Fibroblast of lung (primary cell): ENCODE data around the gene DPEP2. TPM values are rescaled to one million over a fixed set of nuclear protein-coding genes. Genes with fewer than 3 reads are reported as not detected.
"Not testable (repeated sequence)": the region's sequence is repeated elsewhere in the genome, so short reads cannot be mapped to it uniquely, and the experiment has no call there.

Experiments used
- DNase-seq, 2 donors: peaks; one replicate each; pipeline versions ENCODE4 v3.0.0 to v3.0.0-alpha.2; 2010; ENCODE audit warnings: low read depth in 2 of 2
- H2AFZ ChIP-seq: 2 replicates; pipeline ENCODE4 v1.5.1; 2012; ENCODE audit warnings: low read length, control low read depth, inconsistent platforms
- H3K27ac ChIP-seq: 2 replicates; pipeline ENCODE4 v1.5.1; 2011; ENCODE audit warnings: low read length, control low read depth; ENCODE audit not compliant: insufficient read depth
- H3K27me3 ChIP-seq: 2 replicates; pipeline ENCODE4 v1.5.1; 2011; ENCODE audit warnings: mild to moderate bottlenecking, low read length; ENCODE audit not compliant: control insufficient read depth, insufficient read depth
- H3K36me3 ChIP-seq: 2 replicates; pipeline ENCODE4 v1.5.1; 2011; ENCODE audit warnings: low read length; ENCODE audit not compliant: control insufficient read depth, insufficient read depth
- H3K4me1 ChIP-seq: 2 replicates; pipeline ENCODE4 v1.5.1; 2011; ENCODE audit warnings: low read length; ENCODE audit not compliant: control insufficient read depth, insufficient read depth; ENCODE audit errors: extremely low read depth
- H3K4me2 ChIP-seq: 2 replicates; pipeline ENCODE4 v1.5.1; 2011; ENCODE audit warnings: low read length, control low read depth; ENCODE audit not compliant: insufficient read depth; ENCODE audit errors: extremely low read depth
- H3K4me3 ChIP-seq, 4 experiments: fragments of 200-600 bp in 1 of 4; sonication (generic) in 1 of 4; replicated peaks in 1 of 4; 2 replicates each; pipeline ENCODE4 v1.5.1; 2011 to 2016; ENCODE audit warnings: low read length in 4 of 4, low read depth in 3 of 4, mild to moderate bottlenecking in 3 of 4, control low read depth in 2 of 4, inconsistent platforms in 1 of 4, mixed read lengths in 1 of 4; ENCODE audit not compliant: insufficient read depth in 1 of 4; ENCODE audit errors: control extremely low read depth in 1 of 4
- H3K79me2 ChIP-seq: 2 replicates; pipeline ENCODE4 v1.5.1; 2012; ENCODE audit warnings: mild to moderate bottlenecking, low read length, inconsistent platforms; ENCODE audit not compliant: control insufficient read depth, insufficient read depth
- H3K9ac ChIP-seq: 2 replicates; pipeline ENCODE4 v1.5.1; 2011; ENCODE audit warnings: mild to moderate bottlenecking, low read length, control low read depth; ENCODE audit not compliant: insufficient read depth
- H3K9me3 ChIP-seq: 2 replicates; pipeline ENCODE4 v1.5.1; 2012; ENCODE audit warnings: low read depth, low read length; ENCODE audit not compliant: control insufficient read depth, insufficient read depth
- H4K20me1 ChIP-seq: 2 replicates; pipeline ENCODE4 v1.5.1; 2011; ENCODE audit warnings: low read length; ENCODE audit not compliant: control insufficient read depth, insufficient read depth; ENCODE audit errors: extremely low read depth
- EZH2 ChIP-seq: IDR thresholded peaks from 2 replicates; pipeline ENCODE4 v1.5.1; 2012; ENCODE audit warnings: low read length, control low read depth, mild to moderate bottlenecking; ENCODE audit errors: missing control alignments
- polyA plus RNA-seq, 2 donors: library from polyadenylated mRNA; depleted of rRNA in 1 of 2; stranded (reverse) in 1 of 2; unstranded in 1 of 2; fragments of >200 nt; gene quantifications; 2 replicates each; pipeline ENCODE4 v1.2.1, GENCODE V29; 2011 to 2012; ENCODE audit warnings: missing spikeins in 1 of 2
- total RNA-seq: library from RNA; depleted of rRNA; stranded (reverse); fragments of >200 nt; gene quantifications from 2 replicates; pipeline ENCODE4 v1.2.1, GENCODE V29; 2014
- TF ChIP-seq, protein P1 (sequence below), 2 donors: IDR thresholded peaks in 1 of 2; conservative IDR thresholded peaks in 1 of 2; 1 replicate in 1 of 2; 2 replicates in 1 of 2; pipeline ENCODE4 v1.5.1; 2011 to 2012; ENCODE audit warnings: low read length in 2 of 2, control low read depth in 1 of 2, inconsistent platforms in 1 of 2, low read depth in 1 of 2, mild to moderate bottlenecking in 1 of 2

The DPEP2 gene
- total and polyA plus RNA-seq, 2 donors (not counting 1 experiment from before 2014, with no cell fraction given), result not detected

DNA sequence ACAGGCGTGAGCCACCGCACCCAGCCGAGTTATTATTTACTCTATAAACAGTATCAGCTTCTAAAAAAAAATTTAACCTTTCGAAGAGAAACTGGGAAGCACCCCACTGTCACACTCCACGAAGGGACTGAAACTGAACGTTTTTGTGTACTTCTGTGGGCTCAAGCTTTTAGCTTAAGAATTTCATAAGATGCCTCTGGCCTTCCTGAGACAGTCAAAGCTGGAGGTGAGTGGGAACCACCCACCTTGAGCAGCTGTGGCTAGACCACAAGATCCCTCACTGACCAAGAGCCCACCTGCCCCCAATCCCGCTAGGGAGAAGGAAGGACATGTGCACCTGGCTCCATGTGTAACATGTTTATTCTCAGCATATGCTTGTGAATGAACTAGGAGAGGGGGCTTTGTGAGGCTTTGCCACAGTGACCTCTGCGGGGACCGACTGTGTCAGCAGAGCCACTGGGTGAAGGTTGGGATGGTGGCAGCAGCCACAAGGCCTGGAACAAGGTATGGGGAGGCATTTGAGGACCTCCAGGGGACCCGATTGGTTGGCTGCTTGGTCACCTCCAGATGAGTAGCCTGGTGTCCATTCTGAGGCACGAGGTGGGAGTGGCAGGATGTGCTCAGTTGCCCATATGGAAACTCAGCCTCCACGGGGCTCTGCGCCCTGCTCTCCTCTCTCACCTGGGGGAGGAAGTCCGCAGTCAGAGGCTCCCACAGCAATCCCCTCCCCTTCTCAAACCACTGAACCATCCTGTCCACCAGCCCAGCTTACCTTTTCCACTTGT is 23.8 kb downstream of the DPEP2 start:
- Histone ChIP-seq H3K27me3 (peaks cover 11% of the 10 kb centered on the region), H3K4me1 (no peaks in the 10 kb centered on the region), H3K79me2 (no peaks in the 10 kb centered on the region), H3K9me3 (no peaks in the 10 kb centered on the region), H4K20me1 (no peaks in the 10 kb centered on the region), H3K9ac (no peak overlapping the region), H3K4me3 (no peak overlapping the region), H3K27ac (no peak overlapping the region), H2AFZ (no peak overlapping the region), H3K36me3 (no peaks in the 10 kb centered on the region), H3K4me2 (no peak overlapping the region)
- DNase-seq, result no peak
- TF ChIP-seq EZH2, result no peak
- TF ChIP-seq, protein P1, sequence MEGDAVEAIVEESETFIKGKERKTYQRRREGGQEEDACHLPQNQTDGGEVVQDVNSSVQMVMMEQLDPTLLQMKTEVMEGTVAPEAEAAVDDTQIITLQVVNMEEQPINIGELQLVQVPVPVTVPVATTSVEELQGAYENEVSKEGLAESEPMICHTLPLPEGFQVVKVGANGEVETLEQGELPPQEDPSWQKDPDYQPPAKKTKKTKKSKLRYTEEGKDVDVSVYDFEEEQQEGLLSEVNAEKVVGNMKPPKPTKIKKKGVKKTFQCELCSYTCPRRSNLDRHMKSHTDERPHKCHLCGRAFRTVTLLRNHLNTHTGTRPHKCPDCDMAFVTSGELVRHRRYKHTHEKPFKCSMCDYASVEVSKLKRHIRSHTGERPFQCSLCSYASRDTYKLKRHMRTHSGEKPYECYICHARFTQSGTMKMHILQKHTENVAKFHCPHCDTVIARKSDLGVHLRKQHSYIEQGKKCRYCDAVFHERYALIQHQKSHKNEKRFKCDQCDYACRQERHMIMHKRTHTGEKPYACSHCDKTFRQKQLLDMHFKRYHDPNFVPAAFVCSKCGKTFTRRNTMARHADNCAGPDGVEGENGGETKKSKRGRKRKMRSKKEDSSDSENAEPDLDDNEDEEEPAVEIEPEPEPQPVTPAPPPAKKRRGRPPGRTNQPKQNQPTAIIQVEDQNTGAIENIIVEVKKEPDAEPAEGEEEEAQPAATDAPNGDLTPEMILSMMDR (conservative IDR thresholded peaks at IDR 0.05 in 1 of 2, IDR thresholded peaks at IDR 0.05 in 1 of 2; ENCODE audit: low read depth in 1 of 2, low read length in 2 of 2), result no peak

- not testable (repeated sequence) for H3K9me3 ChIP-seq, H3K4me3 ChIP-seq, DNase-seq, H4K20me1 ChIP-seq, H3K36me3 ChIP-seq, H3K9ac ChIP-seq, H3K4me1 ChIP-seq, H3K27ac ChIP-seq, H2AFZ ChIP-seq, H3K4me2 ChIP-seq
- Histone ChIP-seq H3K27me3 (peaks cover 10% of the 10 kb centered on the region), H3K79me2 (peaks cover 10% of the 10 kb centered on the region)
Observed at GRCh38 chr16:67972285-67972684, 27.0 kb downstream of the DPEP2 start.

DNA sequence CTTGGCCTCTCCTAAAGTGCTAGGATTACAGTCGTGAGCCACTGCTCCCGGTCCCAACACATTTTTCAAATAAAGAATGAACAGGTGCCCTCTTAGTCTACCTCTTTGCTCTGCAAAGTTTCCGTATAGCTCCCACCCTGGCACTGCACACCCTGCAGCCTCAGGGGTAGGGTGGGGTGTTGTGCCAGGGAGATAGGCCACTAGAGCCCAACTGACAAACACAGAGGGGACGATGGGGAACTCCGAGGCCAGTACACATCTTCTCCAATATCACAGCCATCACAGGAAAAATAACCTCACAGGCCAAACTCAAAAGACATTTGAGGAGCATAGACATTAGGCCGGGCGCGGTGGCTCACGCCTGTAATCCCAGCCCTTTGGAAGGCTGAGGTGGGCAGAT is 28.2 kb downstream of the DPEP2 start:
- no peak overlapping the region for H2AFZ ChIP-seq
- no peak for TF ChIP-seq EZH2
- TF ChIP-seq, protein P1 (conservative IDR thresholded peaks at IDR 0.05 in 1 of 2, IDR thresholded peaks at IDR 0.05 in 1 of 2; ENCODE audit: low read depth in 1 of 2, low read length in 2 of 2), result no peak
- no peaks in the 10 kb centered on the region for H3K36me3 ChIP-seq
- no peak for DNase-seq
- H3K4me1 ChIP-seq, result peaks cover 15% of the 10 kb centered on the region
- H3K27me3 ChIP-seq, result peaks cover under 1% of the 10 kb centered on the region
- no peak overlapping the region for H3K4me2 ChIP-seq
- no peak overlapping the region for H3K9ac ChIP-seq
- H3K4me3 ChIP-seq, result no peak overlapping the region
- no peaks in the 10 kb centered on the region for H4K20me1 ChIP-seq
- no peaks in the 10 kb centered on the region for H3K9me3 ChIP-seq
- peaks cover 22% of the 10 kb centered on the region for H3K79me2 ChIP-seq
- no peak overlapping the region for H3K27ac ChIP-seq
